ENCODE measurements around the gene GMPPB. TPM values are rescaled to one million over a fixed set of nuclear protein-coding genes. Genes with fewer than 3 reads are reported as not detected.

The GMPPB gene
- total and polyA plus RNA-seq, 2 donors from 2014 or later, result 25.0 to 37.4 TPM

GRCh38 chr3:49717211-49717958, 6.4 kb downstream of the GMPPB start:
- no peak overlapping the region for H3K9ac ChIP-seq (ENCODE audit: low read length in 3 of 3)
- TF ChIP-seq CTCF (IDR thresholded peaks at IDR 0.05; ENCODE audit: borderline replicate concordance, extremely low read depth, insufficient read depth), result no peak
- intact Hi-C loops (cut with DNase I), result no loop called here
- H3K9me3 ChIP-seq (ENCODE audit: control insufficient read depth in 2 of 3, insufficient read depth in 1 of 3, low read length in 3 of 3), result no peaks in the 10 kb centered on the region
- FAIRE-seq (no peak), DNase-seq (peak in 2 of 5 donors; percentile 56 to 58)
- H3K36me3 ChIP-seq (ENCODE audit: control insufficient read depth in 2 of 3, insufficient read depth in 3 of 3, low read length in 3 of 3), result peaks cover 0 to 20% (median 4%) of the 10 kb centered on the region in 3 donors
- no peaks in the 10 kb centered on the region for H3K27me3 ChIP-seq (ENCODE audit: control insufficient read depth, insufficient read depth, low read length)
- no peak overlapping the region for H3K4me3 ChIP-seq (ENCODE audit: low read length in 3 of 3)
- no peak overlapping the region for H3K27ac ChIP-seq (ENCODE audit: low read depth in 2 of 2, low read length in 2 of 2)
- peaks cover 0 to 12% (median under 1%) of the 10 kb centered on the region in 3 donors for H3K4me1 ChIP-seq (ENCODE audit: control insufficient read depth in 2 of 3, insufficient read depth in 2 of 3, low read depth in 1 of 3, low read length in 3 of 3)

GRCh38 chr3:49716691-49717210, 7.0 kb downstream of the GMPPB start:
- intact Hi-C loops (cut with DNase I), result no loop called here
- H3K36me3 ChIP-seq (ENCODE audit: control insufficient read depth in 2 of 3, insufficient read depth in 3 of 3, low read length in 3 of 3), result peaks cover 0 to 23% (median 4%) of the 10 kb centered on the region in 3 donors
- peak in 2 of 5 donors; percentile 36 to 66 for DNase-seq
- no peak overlapping the region for H3K9ac ChIP-seq (ENCODE audit: low read length in 3 of 3)
- peaks cover 0 to 9% (median 0%) of the 10 kb centered on the region in 3 donors for H3K4me1 ChIP-seq (ENCODE audit: control insufficient read depth in 2 of 3, insufficient read depth in 2 of 3, low read depth in 1 of 3, low read length in 3 of 3)
- no peak for TF ChIP-seq CTCF (IDR thresholded peaks at IDR 0.05; ENCODE audit: borderline replicate concordance, extremely low read depth, insufficient read depth)
- no peaks in the 10 kb centered on the region for H3K9me3 ChIP-seq (ENCODE audit: control insufficient read depth in 2 of 3, insufficient read depth in 1 of 3, low read length in 3 of 3)
- no peak overlapping the region for H3K4me3 ChIP-seq (ENCODE audit: low read length in 3 of 3)
- H3K27ac ChIP-seq (ENCODE audit: low read depth in 2 of 2, low read length in 2 of 2), result no peak overlapping the region
- H3K27me3 ChIP-seq (ENCODE audit: control insufficient read depth, insufficient read depth, low read length), result no peaks in the 10 kb centered on the region
- FAIRE-seq, result no peak

- Histone ChIP-seq H3K27ac (ENCODE audit: low read depth in 2 of 2, low read length in 2 of 2) (no peak overlapping the region), H3K27me3 (ENCODE audit: control insufficient read depth, insufficient read depth, low read length) (no peaks in the 10 kb centered on the region), H3K4me3 (ENCODE audit: low read length in 3 of 3) (no peak overlapping the region), H3K9me3 (ENCODE audit: control insufficient read depth in 2 of 3, insufficient read depth in 1 of 3, low read length in 3 of 3) (no peaks in the 10 kb centered on the region), H3K9ac (ENCODE audit: low read length in 3 of 3) (no peak overlapping the region), H3K36me3 (ENCODE audit: control insufficient read depth in 2 of 3, insufficient read depth in 3 of 3, low read length in 3 of 3) (peaks cover 0 to 18% (median 4%) of the 10 kb centered on the region in 3 donors), H3K4me1 (ENCODE audit: control insufficient read depth in 2 of 3, insufficient read depth in 2 of 3, low read depth in 1 of 3, low read length in 3 of 3) (peaks cover 0 to 9% (median 0%) of the 10 kb centered on the region in 3 donors)
- intact Hi-C loops (cut with DNase I), result no loop called here
- TF ChIP-seq CTCF (IDR thresholded peaks at IDR 0.05; ENCODE audit: borderline replicate concordance, extremely low read depth, insufficient read depth), result no peak
- FAIRE-seq (no peak), DNase-seq (peak in 2 of 5 donors; percentile 35 to 52)
Measured at GRCh38 chr3:49716169-49716568, 7.6 kb downstream of the GMPPB start.
